H1 (cell line): ENCODE measurements around the gene CSAD. TPM values are rescaled to one million over a fixed set of nuclear protein-coding genes. Genes with fewer than 3 reads are reported as not detected.

Experiments used
- CTCF ChIA-PET: fragments of 300-600 bp; sonication (Branson Sonifier 250); formaldehyde crosslinking; loops from one replicate; lab custom pipeline; 2021; ENCODE audit not compliant: partially characterized antibody; lab: Charles Lee
- POLR2A ChIA-PET: fragments of 300-600 bp; sonication (Branson Sonifier 250); formaldehyde crosslinking; loops from one replicate; lab custom pipeline; 2021; ENCODE audit warnings: inconsistent platforms; ENCODE audit not compliant: partially characterized antibody; lab: Charles Lee
- DNase-seq, 2 experiments: peaks; one replicate each; pipeline versions ENCODE4 v3.0.0 to v3.0.0-alpha.2; 2010 to 2022; ENCODE audit warnings: low spot score in 2 of 2, low read depth in 1 of 2, mixed read lengths in 1 of 2
- FAIRE-seq: peaks from 2 replicates; lab custom pipeline; 2011; peaks lifted over from hg19 to GRCh38; lab: Jason Lieb, UNC
- H2AFZ ChIP-seq: 2 replicates; pipeline ENCODE4 v1.8.1; 2012; ENCODE audit warnings: low read length, inconsistent platforms
- H2AK5ac ChIP-seq: 2 replicates; pipeline ENCODE4 v1.6.1; 2013; ENCODE audit warnings: low read depth, low read length
- H2BK120ac ChIP-seq: replicated peaks from 2 replicates; pipeline ENCODE3; 2013; ENCODE audit warnings: low read depth, low read length, inconsistent platforms
- H2BK12ac ChIP-seq: 2 replicates; pipeline ENCODE4 v1.6.1; 2013; ENCODE audit warnings: low read depth, low read length
- H2BK15ac ChIP-seq: 2 replicates; pipeline ENCODE4 v1.6.1; 2013; ENCODE audit warnings: low read length
- H2BK20ac ChIP-seq: 2 replicates; pipeline ENCODE4 v1.6.1; 2013; ENCODE audit warnings: low read length
- H2BK5ac ChIP-seq: 2 replicates; pipeline ENCODE4 v1.6.1; 2013; ENCODE audit warnings: low read depth, low read length
- H3K14ac ChIP-seq: 2 replicates; pipeline ENCODE4 v1.6.1; 2013; ENCODE audit warnings: inconsistent platforms; ENCODE audit not compliant: insufficient read length
- H3K18ac ChIP-seq: 2 replicates; pipeline ENCODE4 v1.6.1; 2013; ENCODE audit warnings: low read length; ENCODE audit errors: extremely low read depth
- H3K23ac ChIP-seq: 2 replicates; pipeline ENCODE4 v1.6.1; 2013; ENCODE audit warnings: inconsistent platforms; ENCODE audit not compliant: insufficient read length
- H3K23me2 ChIP-seq: 2 replicates; pipeline ENCODE4 v1.6.1; 2013; ENCODE audit warnings: low read depth, low read length
- H3K27ac ChIP-seq: 2 replicates; pipeline ENCODE4 v1.6.1; 2011; ENCODE audit warnings: low read depth, low read length, inconsistent platforms
- H3K27me3 ChIP-seq, 4 experiments: replicated peaks in 1 of 4; 1 replicate in 1 of 4; 2 replicates in 3 of 4; pipeline versions ENCODE4 v1.6.1 to v1.8.1; 2011 to 2013; ENCODE audit warnings: low read length in 3 of 4, mild to moderate bottlenecking in 3 of 4, inconsistent platforms in 2 of 4, mixed read lengths in 2 of 4, moderate library complexity in 1 of 4; ENCODE audit not compliant: control insufficient read depth in 3 of 4, insufficient read depth in 3 of 4; ENCODE audit errors: extremely low read depth in 1 of 4
- H3K36me3 ChIP-seq, 4 experiments: 2 replicates each; pipeline versions ENCODE4 v1.6.1 to v1.8.1; 2011 to 2013; ENCODE audit warnings: mild to moderate bottlenecking in 4 of 4, low read length in 3 of 4, moderate library complexity in 2 of 4, control low read depth in 1 of 4, inconsistent platforms in 1 of 4; ENCODE audit not compliant: insufficient read depth in 4 of 4, control insufficient read depth in 2 of 4
- H3K4ac ChIP-seq: replicated peaks from 2 replicates; pipeline ENCODE3; 2013; ENCODE audit warnings: low read length, low read depth, mixed read lengths, inconsistent platforms; ENCODE audit not compliant: insufficient read length
- H3K4me1 ChIP-seq, 4 experiments: replicated peaks in 1 of 4; 1 replicate in 1 of 4; 2 replicates in 3 of 4; pipeline versions ENCODE4 v1.6.1 to v1.8.1; 2011 to 2013; ENCODE audit warnings: low read length in 3 of 4, inconsistent platforms in 2 of 4, mixed read lengths in 1 of 4; ENCODE audit not compliant: insufficient read depth in 4 of 4, control insufficient read depth in 3 of 4
- H3K4me2 ChIP-seq, 2 experiments: 2 replicates each; pipeline versions ENCODE4 v1.6.1 to v1.8.1; 2011 to 2013; ENCODE audit warnings: low read depth in 2 of 2, low read length in 2 of 2, control low read depth in 1 of 2, inconsistent platforms in 1 of 2, mild to moderate bottlenecking in 1 of 2; ENCODE audit not compliant: insufficient read depth in 1 of 2
- H3K4me3 ChIP-seq, 4 experiments: fragments of 200-600, 300-600 bp in 1 of 4; sonication (generic), shearing (Covaris generic), sonication (Bioruptor Twin) in 1 of 4; 2 replicates each; pipeline versions ENCODE4 v1.5.1 to v1.8.1; 2011 to 2016; ENCODE audit warnings: low read length in 4 of 4, low read depth in 3 of 4, control low read depth in 2 of 4, inconsistent platforms in 2 of 4, mild to moderate bottlenecking in 2 of 4, mixed read lengths in 1 of 4, moderate library complexity in 1 of 4; ENCODE audit not compliant: insufficient read depth in 2 of 4; ENCODE audit errors: extremely low read depth in 1 of 4
- H3K56ac ChIP-seq: replicated peaks from 2 replicates; pipeline ENCODE3; 2013; ENCODE audit warnings: low read depth, mild to moderate bottlenecking, mixed read lengths, low read length, inconsistent platforms; ENCODE audit not compliant: insufficient read length
- H3K79me1 ChIP-seq: 2 replicates; pipeline ENCODE4 v1.6.1; 2013; ENCODE audit warnings: low read depth, low read length, control low read depth
- H3K79me2 ChIP-seq, 2 experiments: 2 replicates each; pipeline versions ENCODE4 v1.6.1 to v1.8.1; 2012 to 2013; ENCODE audit warnings: low read length in 2 of 2, mild to moderate bottlenecking in 2 of 2, inconsistent platforms in 1 of 2; ENCODE audit not compliant: insufficient read depth in 2 of 2, control insufficient read depth in 1 of 2
- H3K9ac ChIP-seq, 4 experiments: replicated peaks in 1 of 4; 1 replicate in 1 of 4; 2 replicates in 3 of 4; pipeline versions ENCODE4 v1.6.1 to v1.8.1; 2011 to 2013; ENCODE audit warnings: low read depth in 3 of 4, low read length in 3 of 4, control low read depth in 2 of 4, mild to moderate bottlenecking in 2 of 4, moderate library complexity in 2 of 4, inconsistent platforms in 1 of 4; ENCODE audit errors: extremely low read depth in 1 of 4
- H3K9me3 ChIP-seq, 2 experiments: 2 replicates each; pipeline versions ENCODE4 v1.6.1 to v1.8.1; 2012 to 2013; ENCODE audit warnings: mild to moderate bottlenecking in 2 of 2, moderate library complexity in 2 of 2, control low read depth in 1 of 2, inconsistent platforms in 1 of 2, low read depth in 1 of 2, low read length in 1 of 2, mixed read lengths in 1 of 2; ENCODE audit not compliant: insufficient read depth in 2 of 2
- H4K20me1 ChIP-seq, 2 experiments: replicated peaks in 1 of 2; 2 replicates each; pipeline versions ENCODE3 to v1.8.1; 2011 to 2013; ENCODE audit warnings: inconsistent platforms in 2 of 2, low read length in 2 of 2, mild to moderate bottlenecking in 1 of 2; ENCODE audit not compliant: insufficient read depth in 2 of 2, control insufficient read depth in 1 of 2
- H4K5ac ChIP-seq: 2 replicates; pipeline ENCODE4 v1.6.1; 2013; ENCODE audit warnings: low read length, low read depth, mixed read lengths, inconsistent platforms; ENCODE audit not compliant: insufficient read length
- H4K8ac ChIP-seq: 2 replicates; pipeline ENCODE4 v1.8.0; 2013; ENCODE audit warnings: mild to moderate bottlenecking, moderate library complexity, low read length, inconsistent platforms; ENCODE audit not compliant: insufficient read depth; ENCODE audit errors: extremely low read depth
- H4K91ac ChIP-seq: replicated peaks from 2 replicates; pipeline ENCODE3; 2013; ENCODE audit warnings: low read length, mixed read lengths, inconsistent platforms; ENCODE audit not compliant: insufficient read length
- ATF2 ChIP-seq: IDR thresholded peaks from 2 replicates; pipeline ENCODE4 v1.6.1; 2012; ENCODE audit warnings: low read length, inconsistent platforms
- MAFK ChIP-seq: IDR thresholded peaks from 2 replicates; pipeline ENCODE4 v1.6.1; 2012; ENCODE audit warnings: low read depth, mild to moderate bottlenecking, improper control_type of control experiment, low read length
- SIN3A ChIP-seq, 2 experiments: IDR thresholded peaks in 1 of 2; conservative IDR thresholded peaks in 1 of 2; 2 replicates each; pipeline ENCODE4 v1.6.1; 2011 to 2012; ENCODE audit warnings: low read length in 2 of 2, improper control_type of control experiment in 1 of 2, low read depth in 1 of 2, mild to moderate bottlenecking in 1 of 2
- TEAD4 ChIP-seq: IDR thresholded peaks from 2 replicates; pipeline ENCODE4 v1.6.1; 2012; ENCODE audit warnings: low read depth, low read length, inconsistent platforms, mixed read lengths
- WGBS, 2 experiments: shearing (Covaris generic) in 1 of 2; methylation state at CpG; one replicate each; pipeline versions ENCODE4 v1.1.6 to v1.1.7; 2013 to 2015; ENCODE audit warnings: low lambda C conversion rate in 2 of 2, mixed read lengths in 2 of 2, inconsistent platforms in 1 of 2, low coverage in 1 of 2, missing lambda C conversion rate in 1 of 2; ENCODE audit not compliant: insufficient replicate concordance in 2 of 2, insufficient coverage in 1 of 2, insufficient read length in 1 of 2; ENCODE audit errors: extremely low coverage in 1 of 2, missing lambda C conversion rate in 1 of 2; 5-methylcytosine and 5-hydroxymethylcytosine counted together
- polyA plus RNA-seq, 7 experiments: library from polyadenylated mRNA; depleted of rRNA in 3 of 7; stranded (reverse) in 5 of 7; unstranded in 2 of 7; fragments of >200 nt in 5 of 7; fragments of 200-250 nt in 2 of 7; gene quantifications; 1 replicate in 5 of 7; 2 replicates in 1 of 7; 4 replicates in 1 of 7; pipeline versions ENCODE4 v1.2.1 to v1.2.3, GENCODE V29; 2011 to 2013; ENCODE audit warnings: missing spikeins in 2 of 7, mixed read lengths in 2 of 7
- total RNA-seq: library from RNA; stranded (reverse); fragmentation: NEBNext Ultra II Directional; extraction: Animal tissue kit (Norgen Biotek cat#: 25700); gene quantifications from 2 replicates; pipeline ENCODE4 v1.2.1, GENCODE V29; 2021
- TF ChIP-seq, protein P1 (sequence below), 3 experiments: IDR thresholded peaks; 1 replicate in 2 of 3; 2 replicates in 1 of 3; pipeline versions ENCODE4 v1.5.1 to v1.6.1; 2011; ENCODE audit warnings: low read length in 3 of 3, mild to moderate bottlenecking in 3 of 3, inconsistent platforms in 2 of 3, low read depth in 1 of 3, moderate library complexity in 1 of 3; ENCODE audit not compliant: insufficient read depth in 1 of 3; ENCODE audit errors: control extremely low read depth in 1 of 3

CSAD gene
- total and polyA plus RNA-seq, 2 of the 8 experiments (the other 6 are each of a cell fraction or from before 2014, with no cell fraction given) = 8.8 to 11.3 TPM

DNA sequence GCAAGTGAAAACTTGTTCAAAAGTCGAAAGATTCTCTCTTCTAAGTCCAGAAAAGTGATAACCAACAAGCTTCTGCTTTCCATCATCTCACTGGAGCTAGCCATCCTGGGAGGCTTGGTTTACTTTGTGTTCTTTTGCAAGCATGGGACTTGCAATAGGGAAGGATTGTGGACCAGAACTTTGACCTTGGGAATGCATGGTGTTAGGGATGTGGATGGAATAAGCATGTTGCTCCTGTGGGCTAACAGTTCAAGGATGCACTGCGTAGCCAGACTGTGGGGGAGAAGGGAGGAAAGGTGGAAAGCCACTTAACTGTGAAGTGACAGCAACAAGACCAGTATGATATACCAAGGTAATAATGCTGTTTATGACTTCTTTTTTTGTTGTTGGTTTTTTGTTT, 48.9 kb downstream of the CSAD start:
- no peak overlapping the region for H3K27ac ChIP-seq
- no peak overlapping the region for H3K4me3 ChIP-seq
- no peak overlapping the region for H3K14ac ChIP-seq
- H3K4me2 ChIP-seq = no peak overlapping the region
- POLR2A ChIA-PET = no interaction called here
- H3K79me1 ChIP-seq = no peaks in the 10 kb centered on the region
- FAIRE-seq (no peak), DNase-seq (peak in 1 of 2 experiments; percentile 24)
- no peak overlapping the region for H2BK12ac ChIP-seq
- no peak overlapping the region for H2BK120ac ChIP-seq
- no peaks in the 10 kb centered on the region for H3K9me3 ChIP-seq
- H4K5ac ChIP-seq = no peak overlapping the region
- no peak overlapping the region for H2BK15ac ChIP-seq
- H3K18ac ChIP-seq = no peak overlapping the region
- CTCF ChIA-PET = interaction anchor here (1.4 to 1.8 kb wide), 4 partner anchors 28 to 70 kb away, joined by 4 to 6 read pairs (median 5); no protein-coding TSS in a partner anchor
- no peaks in the 10 kb centered on the region for H3K23me2 ChIP-seq
- H4K20me1 ChIP-seq = no peaks in the 10 kb centered on the region
- H3K56ac ChIP-seq = no peak overlapping the region
- H4K8ac ChIP-seq = no peak overlapping the region
- H3K27me3 ChIP-seq = no peaks in the 10 kb centered on the region
- H4K91ac ChIP-seq = no peak overlapping the region
- no peaks in the 10 kb centered on the region for H3K36me3 ChIP-seq
- H3K9ac ChIP-seq = no peak overlapping the region
- no peaks in the 10 kb centered on the region for H3K79me2 ChIP-seq
- no peak overlapping the region for H3K23ac ChIP-seq
- H2BK20ac ChIP-seq = no peak overlapping the region
- H3K4me1 ChIP-seq = no peaks in the 10 kb centered on the region
- no peak overlapping the region for H3K4ac ChIP-seq
- no peak overlapping the region for H2AK5ac ChIP-seq
- no peak overlapping the region for H2BK5ac ChIP-seq
- no peak overlapping the region for H2AFZ ChIP-seq
- 89% methylated on average over 2 of the region's 2 CpGs; no CpG with 5 or more reads in 1 of the 2 experiments for WGBS, 2 experiments
- TF ChIP-seq, protein P1, sequence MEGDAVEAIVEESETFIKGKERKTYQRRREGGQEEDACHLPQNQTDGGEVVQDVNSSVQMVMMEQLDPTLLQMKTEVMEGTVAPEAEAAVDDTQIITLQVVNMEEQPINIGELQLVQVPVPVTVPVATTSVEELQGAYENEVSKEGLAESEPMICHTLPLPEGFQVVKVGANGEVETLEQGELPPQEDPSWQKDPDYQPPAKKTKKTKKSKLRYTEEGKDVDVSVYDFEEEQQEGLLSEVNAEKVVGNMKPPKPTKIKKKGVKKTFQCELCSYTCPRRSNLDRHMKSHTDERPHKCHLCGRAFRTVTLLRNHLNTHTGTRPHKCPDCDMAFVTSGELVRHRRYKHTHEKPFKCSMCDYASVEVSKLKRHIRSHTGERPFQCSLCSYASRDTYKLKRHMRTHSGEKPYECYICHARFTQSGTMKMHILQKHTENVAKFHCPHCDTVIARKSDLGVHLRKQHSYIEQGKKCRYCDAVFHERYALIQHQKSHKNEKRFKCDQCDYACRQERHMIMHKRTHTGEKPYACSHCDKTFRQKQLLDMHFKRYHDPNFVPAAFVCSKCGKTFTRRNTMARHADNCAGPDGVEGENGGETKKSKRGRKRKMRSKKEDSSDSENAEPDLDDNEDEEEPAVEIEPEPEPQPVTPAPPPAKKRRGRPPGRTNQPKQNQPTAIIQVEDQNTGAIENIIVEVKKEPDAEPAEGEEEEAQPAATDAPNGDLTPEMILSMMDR (IDR thresholded peaks at IDR 0.05; ENCODE audit: control extremely low read depth in 1 of 3, insufficient read depth in 1 of 3, low read depth in 1 of 3, low read length in 3 of 3) = no peak
- no peak for TF ChIP-seq ATF2
- no peak for TF ChIP-seq MAFK
- TF ChIP-seq TEAD4 = no peak
- no peak for TF ChIP-seq SIN3A (conservative IDR thresholded peaks at IDR 0.05 in 1 of 2, IDR thresholded peaks at IDR 0.05 in 1 of 2; ENCODE audit: low read depth in 1 of 2, low read length in 2 of 2)
